Activated T-cell treated with anti-CD3 and anti-CD28 coated beads, Interleukin-2, amount 50 U/mL, for 48 hours (primary cell): ENCODE data around the gene C16orf95.
"Not testable (repeated sequence)": the region's sequence is repeated elsewhere in the genome, so short reads cannot be mapped to it uniquely, and the experiment has no call there.

Source experiments
- DNase-seq, 2 experiments: peaks; one replicate each; pipeline ENCODE4 v3.0.0-alpha.2; 2020

C16orf95 gene, protein sequence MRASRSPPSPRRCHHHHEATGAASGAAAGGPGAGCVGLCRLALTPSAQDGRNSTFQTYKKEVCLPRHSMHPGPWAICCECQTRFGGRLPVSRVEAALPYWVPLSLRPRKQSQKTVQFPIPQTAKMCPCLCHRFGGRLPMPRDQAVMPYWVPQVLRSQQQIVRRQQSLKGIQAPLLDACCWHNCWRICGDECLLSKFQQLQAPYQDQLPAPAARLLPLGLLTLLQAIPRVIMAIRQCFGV

DNA sequence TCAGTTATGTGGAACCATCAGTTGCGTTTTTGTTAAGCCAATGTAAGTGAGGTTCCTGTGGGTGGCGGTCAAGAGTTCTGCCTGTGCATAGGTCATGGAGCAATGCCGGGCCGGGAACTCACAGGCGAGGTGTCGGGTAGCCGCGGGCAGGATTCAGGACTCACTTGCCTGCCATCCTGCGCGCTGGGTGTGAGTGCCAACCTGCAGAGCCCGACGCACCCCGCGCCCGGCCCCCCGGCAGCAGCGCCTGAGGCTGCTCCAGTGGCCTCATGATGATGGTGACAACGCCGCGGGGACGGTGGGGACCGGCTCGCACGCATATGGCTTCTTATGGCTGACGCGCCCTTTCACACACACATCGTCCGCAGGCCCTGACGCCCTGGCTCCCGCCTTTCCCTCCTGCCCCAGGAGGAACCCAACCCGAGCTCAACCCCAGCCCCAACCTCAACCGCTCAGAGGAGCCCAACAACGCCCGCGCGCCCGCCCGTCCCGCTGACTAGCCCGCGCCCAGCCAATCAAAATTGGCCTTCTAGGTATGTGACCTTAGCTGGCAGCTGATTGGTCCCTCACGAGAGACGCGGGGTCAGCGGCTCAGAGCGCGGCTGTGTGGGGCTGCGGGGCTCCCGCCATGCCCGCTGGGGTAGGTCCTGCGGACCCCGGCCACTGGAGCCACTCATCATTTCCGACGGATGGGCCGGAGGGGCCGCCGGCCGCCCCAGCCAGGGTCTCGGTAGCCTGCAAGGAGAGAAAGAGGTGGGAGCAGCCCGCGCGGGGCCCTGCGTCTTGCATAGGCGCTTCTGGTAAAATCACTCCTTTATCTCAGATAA, at the start of gene C16orf95:
TSS of gene C16orf95 (minus strand) at position 470 of the 827 bp plus-strand sequence. CDS start at position 320, 150 bp downstream.
- DNase-seq = peak; percentile 98

DNA sequence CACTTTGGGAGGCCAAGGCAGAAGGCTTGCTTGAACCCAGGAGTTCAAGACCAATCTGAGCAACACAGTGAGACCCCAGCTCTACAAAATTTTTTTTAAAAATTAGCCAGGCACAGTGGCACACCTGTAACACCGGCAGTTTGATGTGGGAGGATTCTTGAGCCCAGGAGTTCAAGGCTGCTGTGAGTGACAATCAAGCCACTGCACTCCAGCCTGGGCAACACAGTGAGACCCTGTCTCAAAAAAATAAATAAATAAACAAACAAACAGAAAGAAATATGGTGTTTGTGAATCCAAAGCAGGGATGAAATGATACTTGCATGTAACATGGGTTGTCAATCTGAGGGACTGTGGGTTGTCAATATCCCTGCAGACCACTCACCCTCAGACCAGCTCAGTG, 49.7 kb upstream of the C16orf95 start:
- no peak for DNase-seq

DNA sequence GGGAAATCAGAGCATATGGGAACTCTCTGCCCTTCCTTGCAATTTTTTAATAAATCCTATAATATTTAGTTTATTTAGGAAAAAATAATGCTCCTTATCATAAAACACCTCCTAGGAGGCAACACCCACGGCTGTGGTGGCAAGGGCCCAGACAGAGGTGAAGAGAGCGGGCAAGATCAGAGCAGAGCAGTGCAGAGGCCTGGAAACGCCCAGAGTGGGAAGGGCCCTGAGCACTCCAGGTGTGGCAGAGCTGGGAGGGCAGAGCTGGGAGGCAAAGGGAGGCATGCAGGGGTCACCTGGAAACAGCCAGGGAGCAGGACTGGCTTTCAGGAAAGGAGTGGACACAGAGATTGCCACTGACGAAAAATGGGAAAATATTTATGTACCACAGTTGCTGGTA, 49.1 kb upstream of the C16orf95 start:
- DNase-seq = no peak

DNA sequence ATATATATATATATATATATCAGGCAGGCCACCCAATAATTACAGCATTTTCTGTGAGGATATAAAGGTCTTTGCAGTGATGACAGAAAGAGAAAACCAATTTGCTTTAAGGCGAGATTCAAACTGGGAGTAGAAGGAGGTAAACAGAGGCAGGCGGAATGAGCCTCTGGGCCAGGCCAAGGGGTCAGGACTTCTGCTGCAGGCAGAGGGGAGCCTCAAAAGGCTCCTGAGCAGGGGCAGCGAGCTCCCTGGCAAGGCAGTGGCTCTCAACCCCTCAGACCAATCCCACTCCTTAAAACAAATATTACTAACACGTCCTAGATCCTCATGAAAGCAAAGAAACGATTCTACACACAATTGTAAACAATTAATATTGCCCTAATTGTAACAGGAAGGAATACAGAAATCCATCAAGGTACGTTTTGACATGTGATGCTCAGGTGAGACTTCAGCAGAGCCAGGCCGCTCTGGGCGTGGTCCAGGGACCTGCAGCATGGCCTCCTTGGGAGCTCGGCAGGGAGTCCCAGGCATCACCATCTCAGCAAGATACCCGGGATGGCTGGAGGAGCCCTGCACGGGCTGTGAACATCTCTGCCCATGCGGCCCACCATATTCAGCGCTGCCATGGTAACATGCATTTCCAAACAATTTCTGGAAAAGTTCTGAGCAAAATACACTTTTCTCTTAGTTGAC, 48.0 kb upstream of the C16orf95 start:
- no peak for DNase-seq

DNA sequence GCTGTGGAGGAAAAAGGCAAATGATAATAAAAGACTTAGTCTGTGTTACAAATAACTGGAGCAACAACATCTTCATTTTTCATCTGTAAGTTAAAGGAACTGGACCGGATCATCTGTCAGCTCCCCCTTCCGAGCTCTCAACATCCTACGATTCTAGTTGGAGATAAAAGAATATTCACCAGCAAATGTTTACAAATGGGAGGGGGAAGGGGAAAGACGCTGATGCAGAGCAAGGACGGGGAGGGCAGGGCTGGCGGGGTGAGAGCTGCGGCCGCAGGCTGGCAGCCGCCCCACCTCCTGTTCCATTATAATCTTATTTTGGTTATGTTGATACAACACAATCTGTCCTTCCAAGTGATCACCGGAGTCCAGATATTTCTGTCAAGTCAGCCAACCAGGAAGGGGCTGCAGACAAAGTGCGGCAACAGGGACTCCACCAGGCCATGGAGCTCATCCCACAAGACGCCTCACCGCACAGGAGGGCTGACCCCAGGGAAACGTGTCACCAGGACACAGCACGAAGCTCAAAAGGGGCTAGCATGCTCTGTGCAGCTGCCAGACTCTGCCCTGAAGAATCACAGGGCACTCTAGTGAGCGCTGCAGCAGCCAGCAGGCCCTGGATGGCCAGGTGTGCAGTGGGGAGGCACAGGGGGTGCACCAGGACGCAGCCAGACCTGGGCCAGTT, 46.7 kb upstream of the C16orf95 start:
- no peak for DNase-seq

DNA sequence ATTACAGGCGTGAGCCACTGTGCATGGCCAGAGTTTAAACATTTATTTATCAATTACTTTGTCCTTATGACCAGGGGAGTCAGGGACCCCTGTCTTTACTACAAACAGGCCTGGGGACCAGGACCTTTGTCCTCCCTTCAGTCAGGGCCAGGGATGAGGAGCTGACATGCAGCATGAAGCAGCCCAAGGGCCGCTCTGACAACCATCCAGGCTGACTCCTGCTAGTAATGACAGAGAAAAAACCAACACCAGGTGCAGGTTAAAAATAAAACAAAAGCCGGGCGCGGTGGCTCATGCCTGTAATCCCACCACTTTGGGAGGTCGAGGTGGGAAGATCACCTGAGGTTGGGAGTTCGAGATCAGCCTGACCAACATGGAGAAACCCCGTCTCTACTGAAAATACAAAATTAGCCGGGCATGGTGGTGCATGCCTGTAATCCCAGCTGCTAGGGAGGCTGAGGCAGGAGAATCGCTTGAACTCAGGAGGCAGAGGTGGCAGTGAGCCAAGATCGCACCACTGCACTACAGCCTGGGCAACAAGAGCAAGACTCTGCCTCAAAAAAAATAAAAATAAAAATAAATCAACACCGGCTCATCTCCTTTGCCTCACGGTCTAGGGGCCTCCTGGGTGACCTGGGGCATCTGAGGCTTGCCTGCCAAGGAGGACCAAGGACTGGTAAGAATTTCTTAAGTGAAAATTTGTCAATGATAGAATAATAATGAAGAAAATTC, 45.8 kb upstream of the C16orf95 start:
- not testable (repeated sequence) for DNase-seq

DNA sequence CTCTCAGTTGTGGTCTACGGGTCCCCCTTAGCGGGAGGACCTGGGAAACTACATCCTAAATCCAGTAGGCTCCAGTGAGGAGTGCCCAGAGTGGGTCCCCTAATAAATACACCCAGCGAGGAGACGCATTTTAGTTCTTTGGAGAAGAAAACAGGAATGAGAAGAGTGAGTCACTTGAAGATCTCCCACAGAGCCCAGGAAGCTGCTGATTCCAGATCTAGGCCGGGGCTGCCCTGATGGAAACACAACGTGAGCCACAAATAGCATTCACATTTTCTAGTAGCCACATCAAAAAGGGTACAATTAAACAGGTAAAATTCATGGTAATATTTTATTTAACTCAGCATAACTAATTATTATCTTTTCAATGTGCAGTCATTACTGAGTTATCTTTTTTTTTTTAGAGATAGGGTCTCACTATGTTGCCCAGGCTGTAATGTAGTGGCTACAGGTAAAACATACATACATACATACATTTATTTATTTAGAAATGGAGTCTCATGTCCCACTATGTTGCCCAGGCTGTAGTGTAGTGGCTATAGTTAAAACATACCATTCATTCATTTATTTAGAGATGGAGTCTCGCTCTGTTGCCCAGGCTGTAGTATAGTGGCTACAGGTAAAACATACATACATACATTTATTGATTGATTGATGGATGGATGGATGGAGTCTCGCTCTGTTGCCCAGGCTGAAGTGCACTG, 44.9 kb upstream of the C16orf95 start:
- DNase-seq = no peak

DNA sequence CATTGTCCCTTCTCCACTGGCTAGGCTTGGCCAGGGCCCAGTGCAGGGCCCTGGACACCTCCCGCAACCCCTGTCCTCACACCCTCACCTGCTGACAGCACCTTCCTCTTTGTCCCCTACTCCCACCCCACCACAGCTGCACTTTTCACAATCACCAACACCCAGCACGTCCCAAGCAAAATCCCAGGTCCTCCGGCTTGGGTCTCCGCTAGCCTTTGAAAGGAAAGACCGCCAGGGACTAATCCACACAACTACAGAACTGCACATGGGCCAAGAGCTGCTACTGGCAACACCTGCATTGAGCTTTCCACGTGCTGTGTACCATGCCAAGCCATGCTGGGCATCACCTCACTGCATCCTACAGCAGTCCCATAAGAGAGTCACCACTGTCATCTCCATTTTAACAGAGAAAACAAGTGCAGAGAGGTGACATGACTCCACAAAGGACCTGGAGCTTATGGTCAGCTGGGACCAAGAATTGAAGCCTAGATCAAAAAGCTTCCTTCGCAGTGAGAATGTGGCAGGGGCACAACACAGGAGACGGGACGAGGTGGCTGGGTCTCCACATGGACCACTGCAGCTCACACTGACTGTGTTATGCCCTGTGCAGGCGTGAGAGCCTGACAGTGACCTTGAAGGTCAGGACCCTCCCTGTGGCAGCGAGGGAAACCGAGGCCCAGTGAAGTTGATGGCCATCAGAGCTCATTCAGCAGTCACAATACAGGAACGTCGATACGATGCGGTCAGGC, 43.8 kb upstream of the C16orf95 start:
- no peak for DNase-seq

DNA sequence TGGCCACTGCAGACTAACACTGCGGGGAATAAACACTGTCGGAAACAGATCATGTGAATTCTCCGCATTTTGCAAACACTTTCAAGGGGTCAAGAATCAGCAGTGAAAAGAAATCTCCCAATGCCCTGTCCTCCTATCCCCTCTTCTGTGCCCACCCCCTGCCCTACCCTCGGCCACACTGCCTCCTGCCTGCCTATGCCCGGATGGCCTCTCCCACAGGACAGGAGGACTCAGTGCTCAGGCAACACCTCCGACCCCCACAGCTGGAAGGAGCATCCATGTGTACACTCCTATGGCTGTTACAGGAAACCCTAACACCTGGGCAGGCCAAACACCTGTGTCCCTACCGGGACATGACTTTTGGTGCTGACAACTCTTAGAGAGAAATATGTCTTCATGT, 41.9 kb upstream of the C16orf95 start:
- no peak for DNase-seq

DNA sequence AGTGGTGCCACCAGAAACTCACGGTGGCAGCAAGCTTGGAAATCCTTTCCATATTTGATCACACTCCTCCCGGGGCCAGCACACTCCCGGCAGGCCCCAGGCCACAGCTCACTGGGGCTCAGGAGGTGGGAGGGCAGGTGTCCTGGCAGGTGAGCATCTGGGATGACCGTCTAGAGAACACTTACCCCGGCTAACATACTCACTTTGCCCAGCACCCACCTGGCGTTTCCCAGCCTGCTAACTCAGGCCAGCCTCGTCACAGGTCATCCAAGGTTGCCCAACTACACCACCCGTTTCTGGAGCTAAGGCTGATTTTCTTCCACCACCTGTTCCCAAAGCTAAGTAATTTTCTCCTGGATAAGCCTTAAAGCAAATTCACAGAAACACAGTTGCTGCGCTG, 41.5 kb upstream of the C16orf95 start:
- DNase-seq = no peak

DNA sequence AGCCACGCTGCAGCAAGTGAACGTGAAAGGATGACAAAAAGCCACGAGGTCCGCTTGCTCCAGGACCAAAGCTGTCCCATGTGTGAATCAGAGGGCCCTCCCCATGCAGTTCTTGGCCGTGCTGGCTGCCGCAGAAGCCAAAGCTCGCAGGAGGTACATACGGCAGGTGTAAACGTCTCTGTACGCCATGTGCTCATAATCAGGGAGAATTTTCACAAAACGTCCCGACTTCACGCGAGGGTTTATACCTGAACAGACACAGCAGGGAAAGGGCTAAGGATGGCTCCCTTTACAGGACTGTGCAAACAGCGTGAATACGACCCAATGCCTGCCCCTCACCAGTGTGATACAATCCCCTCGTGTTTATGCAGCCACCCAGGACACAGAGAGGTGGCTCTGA, 41.1 kb upstream of the C16orf95 start:
- no peak for DNase-seq

DNA sequence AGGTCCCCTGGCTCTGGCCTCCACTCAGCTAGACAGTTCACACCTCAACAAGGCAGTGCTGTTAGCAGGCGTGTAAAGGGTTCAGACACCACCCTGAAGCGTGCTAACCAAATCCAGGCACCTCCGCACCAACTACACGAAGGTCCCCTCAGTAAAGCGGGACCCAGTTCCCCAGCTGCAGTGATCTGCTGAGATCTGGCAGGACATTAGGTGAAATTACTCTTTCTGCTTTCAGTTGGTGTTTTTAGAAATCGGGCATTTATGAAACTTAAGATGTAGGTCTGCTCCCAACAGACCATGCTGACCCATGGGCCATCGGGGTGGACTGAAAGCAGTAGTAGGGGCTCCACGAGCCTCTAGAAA, 39.3 kb upstream of the C16orf95 start:
- DNase-seq = no peak

DNA sequence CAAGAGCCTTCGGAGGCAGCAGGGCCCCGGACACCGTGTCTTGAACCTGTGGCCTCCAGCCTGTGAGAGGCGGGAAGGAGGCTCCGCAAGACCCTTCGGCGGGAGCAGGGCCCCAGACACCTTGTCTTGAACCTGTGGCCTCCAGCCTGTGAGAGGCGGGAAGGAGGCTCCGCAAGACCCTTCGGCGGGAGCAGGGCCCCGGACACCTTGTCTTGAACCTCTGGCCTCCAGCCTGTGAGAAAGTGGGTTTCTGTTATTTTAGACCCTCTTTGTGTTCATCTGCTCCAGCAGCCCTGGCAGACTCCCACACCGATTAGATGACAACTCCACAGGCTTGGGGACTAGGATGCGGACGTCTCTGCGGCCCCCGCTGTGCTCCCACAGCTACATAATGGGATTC, 36.4 kb upstream of the C16orf95 start:
- no peak for DNase-seq

DNA sequence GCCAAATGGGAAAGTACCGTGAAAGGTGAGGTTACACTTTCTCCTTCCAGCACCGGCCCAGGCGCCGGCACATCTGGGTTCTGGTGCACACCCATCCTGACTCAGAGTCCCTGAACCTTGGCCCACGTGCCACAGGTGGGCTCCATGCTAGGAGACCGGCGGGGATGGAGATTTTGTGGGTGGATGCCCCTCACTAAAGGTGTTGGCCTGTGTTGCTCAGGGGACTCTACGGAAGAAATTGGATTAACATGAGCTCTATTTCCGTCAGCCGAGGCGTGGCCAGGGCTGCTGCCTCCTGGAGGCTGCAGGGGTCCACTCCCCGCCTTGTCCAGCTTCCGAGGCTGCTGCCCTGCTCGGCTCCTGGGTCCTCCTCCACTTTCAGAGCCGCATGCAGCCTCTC, 35.6 kb upstream of the C16orf95 start:
- no peak for DNase-seq

DNA sequence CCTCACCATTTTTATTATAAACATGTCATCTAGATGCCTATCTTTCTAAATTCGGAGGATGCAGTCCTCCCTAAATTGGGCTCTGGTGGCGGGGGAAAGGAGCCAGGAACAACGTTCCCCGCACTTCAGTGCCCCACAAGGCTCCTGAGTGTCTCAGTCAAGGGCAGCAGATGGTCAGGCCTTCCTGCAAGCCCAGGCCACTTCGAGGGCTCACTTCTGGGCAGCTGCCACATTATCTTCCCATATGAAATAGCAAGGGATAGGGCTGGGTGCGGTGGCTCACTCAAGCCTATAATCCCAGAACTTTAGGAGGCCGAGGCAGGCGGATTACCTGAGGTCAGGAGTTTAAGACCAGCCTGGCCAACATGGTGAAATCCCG, 34.1 kb upstream of the C16orf95 start:
- no peak for DNase-seq

DNA sequence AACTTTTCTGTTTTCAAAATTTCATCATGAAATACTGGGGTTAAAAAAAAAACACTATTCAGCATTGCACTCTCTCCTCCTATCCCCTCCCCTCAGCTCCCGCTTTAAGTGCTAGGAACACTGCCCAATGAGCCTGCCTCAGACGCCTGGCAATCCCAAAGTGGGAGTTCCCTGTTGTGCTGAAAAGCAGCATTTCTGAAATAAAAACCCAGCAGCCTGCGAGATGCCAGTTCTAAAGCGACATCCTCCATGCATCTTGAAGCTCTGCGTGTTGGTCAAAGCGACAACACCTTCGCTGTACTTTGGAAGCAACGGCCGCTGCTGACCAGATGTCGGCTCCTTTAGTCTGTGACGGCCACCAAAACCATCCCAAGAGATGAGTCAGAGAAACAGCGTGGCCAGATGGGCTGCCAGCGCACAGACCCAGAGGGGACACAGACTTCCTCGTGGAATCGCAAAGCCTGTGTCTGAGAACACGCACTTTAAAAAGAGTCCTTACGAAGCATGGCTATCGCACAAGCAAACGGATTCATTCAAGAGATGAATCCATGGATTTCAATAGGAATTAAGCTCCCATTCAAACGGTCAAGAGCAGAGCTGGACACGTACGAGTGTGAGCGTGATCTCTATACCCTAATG, 33.6 kb upstream of the C16orf95 start:
- DNase-seq = no peak

DNA sequence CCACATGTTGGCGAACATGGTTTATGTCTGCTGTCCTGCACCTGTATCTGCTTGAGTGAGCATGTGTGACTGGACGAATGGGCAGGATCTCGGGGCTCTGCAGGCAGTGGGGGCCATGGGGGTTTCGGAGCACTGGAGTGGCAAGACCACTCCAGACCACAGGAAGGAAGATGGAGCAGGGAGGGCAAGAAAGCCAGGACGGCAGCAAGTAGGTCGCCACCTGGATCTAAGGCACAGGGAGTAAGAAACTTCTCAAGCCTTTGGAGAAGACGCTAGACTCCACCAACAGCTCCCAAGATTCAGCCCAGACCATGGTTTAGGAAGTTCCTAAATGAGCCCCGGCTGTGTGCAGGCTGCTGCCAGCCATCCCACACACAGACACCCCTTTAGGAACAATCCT, 32.8 kb upstream of the C16orf95 start:
- DNase-seq = no peak

DNA sequence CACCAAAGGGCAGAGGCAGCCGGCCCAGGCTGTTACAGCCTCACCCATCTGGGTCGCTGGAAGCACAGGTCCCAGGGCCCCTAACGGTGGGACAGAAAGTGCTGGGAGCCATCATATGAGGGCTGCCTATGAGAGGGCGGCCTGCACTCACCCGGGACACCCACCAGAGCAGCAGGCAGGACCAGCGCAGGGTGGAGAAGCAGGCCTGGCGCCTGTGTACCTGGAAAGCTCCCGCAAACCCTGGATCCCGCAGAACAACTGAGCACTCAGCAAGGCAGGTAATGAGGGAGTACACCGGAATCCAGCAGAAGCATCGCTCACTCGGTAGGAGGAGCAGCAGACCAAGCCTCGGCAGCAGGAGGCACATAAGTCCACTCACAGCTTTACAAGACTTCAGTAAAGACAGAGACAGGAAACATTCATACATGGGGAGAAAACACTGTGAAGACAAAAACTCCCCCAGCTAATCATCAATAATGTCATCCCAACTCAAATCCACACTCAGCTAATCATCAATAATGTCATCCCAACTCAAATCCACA, 31.5 kb upstream of the C16orf95 start:
- no peak for DNase-seq

DNA sequence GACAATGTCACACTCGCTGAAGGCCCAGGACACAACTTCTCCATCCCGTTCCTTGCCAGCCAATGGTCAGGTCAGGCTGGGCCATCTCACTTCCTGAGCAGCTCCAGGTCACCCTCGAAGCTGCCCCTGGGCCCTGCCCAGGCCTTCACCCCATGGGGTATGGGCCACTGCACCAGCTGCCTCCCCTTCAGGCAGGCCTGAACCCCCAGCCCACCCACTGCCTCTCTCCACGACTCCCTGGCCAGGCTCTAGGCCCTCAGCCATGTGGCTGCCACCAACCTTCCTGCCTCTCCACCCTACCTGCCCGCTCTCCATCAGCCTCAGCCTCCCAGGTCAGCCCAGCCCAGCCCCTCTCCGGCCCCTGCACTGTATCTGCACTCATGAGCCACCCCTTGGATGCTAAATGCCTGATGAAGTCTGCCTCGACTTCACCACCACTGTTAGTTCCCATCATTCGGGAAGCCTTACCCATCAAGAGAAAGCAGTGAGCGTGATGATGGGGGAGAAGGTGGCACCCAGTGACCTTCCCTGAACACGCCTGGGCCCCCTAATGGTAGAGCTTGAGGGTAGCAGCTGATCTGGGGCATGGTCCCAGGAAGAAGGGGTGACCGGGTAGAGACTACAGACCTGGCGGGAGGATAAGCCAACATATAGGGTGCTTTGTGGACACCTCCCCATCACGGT, 30.9 kb upstream of the C16orf95 start:
- DNase-seq = no peak

DNA sequence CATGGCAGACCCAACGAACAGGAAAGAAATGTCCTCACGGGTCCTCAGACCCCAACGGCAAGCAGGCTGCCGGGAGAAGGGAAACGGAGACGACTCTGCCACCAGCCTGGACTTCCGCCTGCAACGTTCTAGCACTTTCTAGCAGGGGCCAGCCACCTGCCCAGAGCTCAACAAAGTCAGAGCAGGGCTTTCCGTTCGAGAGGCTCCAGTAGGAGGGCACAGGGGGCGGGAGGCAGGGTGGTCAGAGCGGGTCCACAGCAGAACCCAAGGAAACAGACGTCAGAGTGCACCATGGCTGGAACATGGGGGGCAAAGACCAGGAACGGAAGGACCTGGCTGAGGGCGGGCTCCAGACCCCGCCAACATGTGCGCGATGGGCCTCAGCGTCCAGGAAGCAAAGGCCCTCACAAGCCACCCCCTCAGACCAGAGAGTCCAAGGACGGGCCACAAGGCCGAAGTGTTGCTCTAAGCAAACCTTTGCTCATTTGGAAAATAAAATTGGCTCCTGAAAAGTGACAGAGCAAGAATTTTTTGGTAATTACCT, 29.4 kb upstream of the C16orf95 start:
- no peak for DNase-seq
